Measurements from ENCODE around the gene TSC22D2.

TSC22D2 gene

GRCh38 chr3:150385296-150386242, 22.5 kb upstream of the TSC22D2 start:
- no peak overlapping the region for H3K4me3 ChIP-seq (ENCODE audit: low read depth, low read length)
- no peak overlapping the region for H3K27ac ChIP-seq (ENCODE audit: low read depth, low read length)
- H3K4me1 ChIP-seq (ENCODE audit: control insufficient read depth, insufficient read depth, low read length): peaks cover 11% of the 10 kb centered on the region
- H3K9ac ChIP-seq (ENCODE audit: low read length): no peak overlapping the region
- H3K36me3 ChIP-seq (ENCODE audit: control insufficient read depth, insufficient read depth, low read length): no peaks in the 10 kb centered on the region
- no peaks in the 10 kb centered on the region for H3K9me3 ChIP-seq (ENCODE audit: control insufficient read depth, insufficient read depth, low read depth, low read length)
- no peaks in the 10 kb centered on the region for H3K27me3 ChIP-seq (ENCODE audit: control insufficient read depth, insufficient read depth, low read length)

- H3K4me3 ChIP-seq (ENCODE audit: low read depth, low read length): no peak overlapping the region
- H3K9ac ChIP-seq (ENCODE audit: low read length): no peak overlapping the region
- no peaks in the 10 kb centered on the region for H3K9me3 ChIP-seq (ENCODE audit: control insufficient read depth, insufficient read depth, low read depth, low read length)
- H3K4me1 ChIP-seq (ENCODE audit: control insufficient read depth, insufficient read depth, low read length): peaks cover 15% of the 10 kb centered on the region
- H3K27ac ChIP-seq (ENCODE audit: low read depth, low read length): no peak overlapping the region
- no peaks in the 10 kb centered on the region for H3K36me3 ChIP-seq (ENCODE audit: control insufficient read depth, insufficient read depth, low read length)
- H3K27me3 ChIP-seq (ENCODE audit: control insufficient read depth, insufficient read depth, low read length): no peaks in the 10 kb centered on the region
Measured at GRCh38 chr3:150388498-150389418, 19.3 kb upstream of the TSC22D2 start.

GRCh38 chr3:150390087-150390486, 18.0 kb upstream of the TSC22D2 start:
- no peak overlapping the region for H3K27ac ChIP-seq (ENCODE audit: low read depth, low read length)
- H3K27me3 ChIP-seq (ENCODE audit: control insufficient read depth, insufficient read depth, low read length): no peaks in the 10 kb centered on the region
- H3K4me3 ChIP-seq (ENCODE audit: low read depth, low read length): no peak overlapping the region
- no peaks in the 10 kb centered on the region for H3K36me3 ChIP-seq (ENCODE audit: control insufficient read depth, insufficient read depth, low read length)
- H3K4me1 ChIP-seq (ENCODE audit: control insufficient read depth, insufficient read depth, low read length): peaks cover 9% of the 10 kb centered on the region
- no peak overlapping the region for H3K9ac ChIP-seq (ENCODE audit: low read length)
- H3K9me3 ChIP-seq (ENCODE audit: control insufficient read depth, insufficient read depth, low read depth, low read length): no peaks in the 10 kb centered on the region

- Histone ChIP-seq H3K9me3 (ENCODE audit: control insufficient read depth, insufficient read depth, low read depth, low read length) (no peaks in the 10 kb centered on the region), H3K36me3 (ENCODE audit: control insufficient read depth, insufficient read depth, low read length) (no peaks in the 10 kb centered on the region), H3K4me1 (ENCODE audit: control insufficient read depth, insufficient read depth, low read length) (peaks cover 4% of the 10 kb centered on the region; the same call in 1 of the 2 replicates), H3K9ac (ENCODE audit: low read length) (no peak overlapping the region), H3K4me3 (ENCODE audit: low read depth, low read length) (no peak overlapping the region), H3K27me3 (ENCODE audit: control insufficient read depth, insufficient read depth, low read length) (no peaks in the 10 kb centered on the region), H3K27ac (ENCODE audit: low read depth, low read length) (no peak overlapping the region)
Measured at GRCh38 chr3:150391161-150391560, 16.9 kb upstream of the TSC22D2 start.

- H3K4me1 ChIP-seq (ENCODE audit: control insufficient read depth, insufficient read depth, low read length): peaks cover 4% of the 10 kb centered on the region; the same call in 1 of the 2 replicates
- H3K4me3 ChIP-seq (ENCODE audit: low read depth, low read length): no peak overlapping the region
- no peaks in the 10 kb centered on the region for H3K36me3 ChIP-seq (ENCODE audit: control insufficient read depth, insufficient read depth, low read length)
- H3K9ac ChIP-seq (ENCODE audit: low read length): no peak overlapping the region
- no peaks in the 10 kb centered on the region for H3K9me3 ChIP-seq (ENCODE audit: control insufficient read depth, insufficient read depth, low read depth, low read length)
- no peaks in the 10 kb centered on the region for H3K27me3 ChIP-seq (ENCODE audit: control insufficient read depth, insufficient read depth, low read length)
- H3K27ac ChIP-seq (ENCODE audit: low read depth, low read length): no peak overlapping the region
Measured at GRCh38 chr3:150393745-150394144, 14.4 kb upstream of the TSC22D2 start.

- Histone ChIP-seq H3K27ac (ENCODE audit: low read depth, low read length) (no peak overlapping the region), H3K27me3 (ENCODE audit: control insufficient read depth, insufficient read depth, low read length) (no peaks in the 10 kb centered on the region), H3K9me3 (ENCODE audit: control insufficient read depth, insufficient read depth, low read depth, low read length) (no peaks in the 10 kb centered on the region), H3K4me1 (ENCODE audit: control insufficient read depth, insufficient read depth, low read length) (peaks cover 4% of the 10 kb centered on the region; the same call in 1 of the 2 replicates), H3K9ac (ENCODE audit: low read length) (no peak overlapping the region), H3K4me3 (ENCODE audit: low read depth, low read length) (no peak overlapping the region), H3K36me3 (ENCODE audit: control insufficient read depth, insufficient read depth, low read length) (no peaks in the 10 kb centered on the region)
Measured at GRCh38 chr3:150394606-150395005, 13.5 kb upstream of the TSC22D2 start.

GRCh38 chr3:150396491-150396890, 11.6 kb upstream of the TSC22D2 start:
- Histone ChIP-seq H3K27me3 (ENCODE audit: control insufficient read depth, insufficient read depth, low read length) (no peaks in the 10 kb centered on the region), H3K9me3 (ENCODE audit: control insufficient read depth, insufficient read depth, low read depth, low read length) (no peaks in the 10 kb centered on the region), H3K27ac (ENCODE audit: low read depth, low read length) (no peak overlapping the region), H3K4me1 (ENCODE audit: control insufficient read depth, insufficient read depth, low read length) (no peaks in the 10 kb centered on the region), H3K36me3 (ENCODE audit: control insufficient read depth, insufficient read depth, low read length) (no peaks in the 10 kb centered on the region), H3K4me3 (ENCODE audit: low read depth, low read length) (no peak overlapping the region), H3K9ac (ENCODE audit: low read length) (no peak overlapping the region)

GRCh38 chr3:150396956-150397550, 11.0 kb upstream of the TSC22D2 start:
- Histone ChIP-seq H3K27me3 (ENCODE audit: control insufficient read depth, insufficient read depth, low read length) (no peaks in the 10 kb centered on the region), H3K9ac (ENCODE audit: low read length) (no peak overlapping the region), H3K27ac (ENCODE audit: low read depth, low read length) (no peak overlapping the region), H3K4me3 (ENCODE audit: low read depth, low read length) (no peak overlapping the region), H3K36me3 (ENCODE audit: control insufficient read depth, insufficient read depth, low read length) (no peaks in the 10 kb centered on the region), H3K4me1 (ENCODE audit: control insufficient read depth, insufficient read depth, low read length) (no peaks in the 10 kb centered on the region), H3K9me3 (ENCODE audit: control insufficient read depth, insufficient read depth, low read depth, low read length) (no peaks in the 10 kb centered on the region)

- H3K4me3 ChIP-seq (ENCODE audit: low read depth, low read length): no peak overlapping the region
- no peaks in the 10 kb centered on the region for H3K36me3 ChIP-seq (ENCODE audit: control insufficient read depth, insufficient read depth, low read length)
- no peaks in the 10 kb centered on the region for H3K27me3 ChIP-seq (ENCODE audit: control insufficient read depth, insufficient read depth, low read length)
- H3K9ac ChIP-seq (ENCODE audit: low read length): no peak overlapping the region
- peaks cover 5% of the 10 kb centered on the region; the same call in 1 of the 2 replicates for H3K4me1 ChIP-seq (ENCODE audit: control insufficient read depth, insufficient read depth, low read length)
- H3K27ac ChIP-seq (ENCODE audit: low read depth, low read length): no peak overlapping the region
- H3K9me3 ChIP-seq (ENCODE audit: control insufficient read depth, insufficient read depth, low read depth, low read length): no peaks in the 10 kb centered on the region
Measured at GRCh38 chr3:150399060-150399459, 9.0 kb upstream of the TSC22D2 start.

GRCh38 chr3:150401285-150401684, 6.8 kb upstream of the TSC22D2 start:
- H3K27me3 ChIP-seq (ENCODE audit: control insufficient read depth, insufficient read depth, low read length): no peaks in the 10 kb centered on the region
- no peaks in the 10 kb centered on the region for H3K36me3 ChIP-seq (ENCODE audit: control insufficient read depth, insufficient read depth, low read length)
- no peak overlapping the region for H3K27ac ChIP-seq (ENCODE audit: low read depth, low read length)
- no peak overlapping the region for H3K4me3 ChIP-seq (ENCODE audit: low read depth, low read length)
- no peaks in the 10 kb centered on the region for H3K9me3 ChIP-seq (ENCODE audit: control insufficient read depth, insufficient read depth, low read depth, low read length)
- peaks cover 5% of the 10 kb centered on the region; the same call in 1 of the 2 replicates for H3K4me1 ChIP-seq (ENCODE audit: control insufficient read depth, insufficient read depth, low read length)
- H3K9ac ChIP-seq (ENCODE audit: low read length): no peak overlapping the region
